ENCODE measurements around the gene SSBP2.
"Not testable (repeated sequence)": the region's sequence is repeated elsewhere in the genome, so short reads cannot be mapped to it uniquely, and the experiment has no call there.

The SSBP2 gene

GRCh38 chr5:81427566-81427965, 323.3 kb downstream of the SSBP2 start:
- Mint-ChIP-seq H3K4me3 (no peak overlapping the region), H3K27me3 (no peaks in the 10 kb centered on the region), H3K36me3 (ENCODE audit: low read depth) (no peaks in the 10 kb centered on the region), H3K27ac (no peak overlapping the region), H3K9me3 (no peaks in the 10 kb centered on the region), H3K4me1 (ENCODE audit: low read depth) (peaks cover 16% of the 10 kb centered on the region)

- H3K27me3 Mint-ChIP-seq = no peaks in the 10 kb centered on the region
- H3K9me3 Mint-ChIP-seq = no peaks in the 10 kb centered on the region
- no peaks in the 10 kb centered on the region for H3K36me3 Mint-ChIP-seq (ENCODE audit: low read depth)
- H3K27ac Mint-ChIP-seq = no peak overlapping the region
- H3K4me1 Mint-ChIP-seq (ENCODE audit: low read depth) = peaks cover 17% of the 10 kb centered on the region
- no peak overlapping the region for H3K4me3 Mint-ChIP-seq
Observed at GRCh38 chr5:81426359-81427030, 324.4 kb downstream of the SSBP2 start.

- Mint-ChIP-seq H3K36me3 (ENCODE audit: low read depth) (peaks cover under 1% of the 10 kb centered on the region), H3K27me3 (no peaks in the 10 kb centered on the region), H3K4me1 (ENCODE audit: low read depth) (peaks cover 26% of the 10 kb centered on the region), H3K4me3 (no peak overlapping the region), H3K27ac (no peak overlapping the region), H3K9me3 (no peaks in the 10 kb centered on the region)
Observed at GRCh38 chr5:81425569-81425968, 325.3 kb downstream of the SSBP2 start.

- Mint-ChIP-seq H3K4me1 (ENCODE audit: low read depth) (peaks cover 35% of the 10 kb centered on the region), H3K9me3 (no peaks in the 10 kb centered on the region), H3K27ac (no peak overlapping the region), H3K27me3 (no peaks in the 10 kb centered on the region), H3K4me3 (no peak overlapping the region), H3K36me3 (ENCODE audit: low read depth) (peaks cover 4% of the 10 kb centered on the region)
Observed at GRCh38 chr5:81424728-81425127, 326.2 kb downstream of the SSBP2 start.

- Mint-ChIP-seq H3K27me3 (no peaks in the 10 kb centered on the region), H3K4me3 (no peak overlapping the region), H3K27ac (peak overlapping the region; percentile 59), H3K36me3 (ENCODE audit: low read depth) (peaks cover 9% of the 10 kb centered on the region), H3K9me3 (no peaks in the 10 kb centered on the region), H3K4me1 (ENCODE audit: low read depth) (peaks cover 31% of the 10 kb centered on the region)
Observed at GRCh38 chr5:81422671-81423070, 328.2 kb downstream of the SSBP2 start.

- H3K4me3 Mint-ChIP-seq = no peak overlapping the region
Observed at GRCh38 chr5:81420039-81420667, 330.7 kb downstream of the SSBP2 start.

GRCh38 chr5:81418606-81419005, 332.3 kb downstream of the SSBP2 start:
- no peaks in the 10 kb centered on the region for H3K27me3 Mint-ChIP-seq
- H3K9me3 Mint-ChIP-seq = no peaks in the 10 kb centered on the region
- H3K4me3 Mint-ChIP-seq = no peak overlapping the region
- H3K4me1 Mint-ChIP-seq (ENCODE audit: low read depth) = peaks cover 24% of the 10 kb centered on the region
- peaks cover 9% of the 10 kb centered on the region for H3K36me3 Mint-ChIP-seq (ENCODE audit: low read depth)
- no peak overlapping the region for H3K27ac Mint-ChIP-seq

More at GRCh38 chr5:81420039-81420667, 330.7 kb downstream of the SSBP2 start:
- peak overlapping the region; percentile 68 for H3K27ac Mint-ChIP-seq
- H3K36me3 Mint-ChIP-seq (ENCODE audit: low read depth) = peaks cover 9% of the 10 kb centered on the region
- H3K4me1 Mint-ChIP-seq (ENCODE audit: low read depth) = peaks cover 24% of the 10 kb centered on the region
- H3K27me3 Mint-ChIP-seq = no peaks in the 10 kb centered on the region
- H3K9me3 Mint-ChIP-seq = no peaks in the 10 kb centered on the region

- Mint-ChIP-seq H3K36me3 (ENCODE audit: low read depth) (peaks cover 9% of the 10 kb centered on the region), H3K4me1 (ENCODE audit: low read depth) (peaks cover 24% of the 10 kb centered on the region), H3K9me3 (no peaks in the 10 kb centered on the region), H3K27me3 (no peaks in the 10 kb centered on the region), H3K4me3 (no peak overlapping the region), H3K27ac (no peak overlapping the region)
Observed at GRCh38 chr5:81417052-81417451, 333.8 kb downstream of the SSBP2 start.

GRCh38 chr5:81409896-81410295, 341.0 kb downstream of the SSBP2 start:
- Mint-ChIP-seq H3K9me3 (no peaks in the 10 kb centered on the region), H3K4me3 (no peak overlapping the region), H3K27me3 (no peaks in the 10 kb centered on the region), H3K36me3 (ENCODE audit: low read depth) (no peaks in the 10 kb centered on the region), H3K4me1 (ENCODE audit: low read depth) (no peaks in the 10 kb centered on the region), H3K27ac (no peak overlapping the region)

- Mint-ChIP-seq H3K36me3 (ENCODE audit: low read depth) (no peaks in the 10 kb centered on the region), H3K9me3 (no peaks in the 10 kb centered on the region), H3K4me3 (no peak overlapping the region), H3K27me3 (no peaks in the 10 kb centered on the region), H3K27ac (no peak overlapping the region), H3K4me1 (ENCODE audit: low read depth) (no peaks in the 10 kb centered on the region)
Observed at GRCh38 chr5:81409361-81409760, 341.5 kb downstream of the SSBP2 start.

- Mint-ChIP-seq H3K4me3 (no peak overlapping the region), H3K27me3 (no peaks in the 10 kb centered on the region), H3K27ac (no peak overlapping the region), H3K36me3 (ENCODE audit: low read depth) (no peaks in the 10 kb centered on the region), H3K9me3 (no peaks in the 10 kb centered on the region), H3K4me1 (ENCODE audit: low read depth) (no peaks in the 10 kb centered on the region)
Observed at GRCh38 chr5:81408496-81408895, 342.4 kb downstream of the SSBP2 start.

- H3K36me3 Mint-ChIP-seq (ENCODE audit: low read depth); H3K4me1 Mint-ChIP-seq (ENCODE audit: low read depth); H3K4me3 Mint-ChIP-seq; H3K27me3 Mint-ChIP-seq; H3K27ac Mint-ChIP-seq; H3K9me3 Mint-ChIP-seq: not testable (repeated sequence)
Observed at GRCh38 chr5:81407811-81408210, 343.1 kb downstream of the SSBP2 start.

- no peaks in the 10 kb centered on the region for H3K9me3 Mint-ChIP-seq
- H3K4me3 Mint-ChIP-seq = no peak overlapping the region
- no peak overlapping the region for H3K27ac Mint-ChIP-seq
- H3K36me3 Mint-ChIP-seq (ENCODE audit: low read depth) = no peaks in the 10 kb centered on the region
- peaks cover 8% of the 10 kb centered on the region for H3K27me3 Mint-ChIP-seq
- H3K4me1 Mint-ChIP-seq (ENCODE audit: low read depth) = no peaks in the 10 kb centered on the region
Observed at GRCh38 chr5:81405126-81405891, 345.6 kb downstream of the SSBP2 start.

GRCh38 chr5:81402192-81402930, 348.5 kb downstream of the SSBP2 start:
- Mint-ChIP-seq H3K4me3 (no peak overlapping the region), H3K27me3 (peaks cover 28% of the 10 kb centered on the region), H3K9me3 (no peaks in the 10 kb centered on the region), H3K27ac (no peak overlapping the region), H3K4me1 (ENCODE audit: low read depth) (no peaks in the 10 kb centered on the region), H3K36me3 (ENCODE audit: low read depth) (no peaks in the 10 kb centered on the region)

- Mint-ChIP-seq H3K4me1 (ENCODE audit: low read depth) (no peaks in the 10 kb centered on the region), H3K27ac (no peak overlapping the region), H3K36me3 (ENCODE audit: low read depth) (no peaks in the 10 kb centered on the region), H3K9me3 (no peaks in the 10 kb centered on the region), H3K27me3 (peaks cover 35% of the 10 kb centered on the region), H3K4me3 (no peak overlapping the region)
Observed at GRCh38 chr5:81401266-81401665, 349.6 kb downstream of the SSBP2 start.

All from stimulated activated naive CD8-positive, alpha-beta T cell treated with anti-CD3 and anti-CD28 coated beads, Interleukin-15, Interleukin-2, amounts not matched to agents 100 ng/mL and 50 ng/mL, for 24 hours (primary cell).